HCT116 (cell line): ENCODE data around the gene MRPS2. TPM values are rescaled to one million over a fixed set of nuclear protein-coding genes. Genes with fewer than 3 reads are reported as not detected.

ENCODE experiments used
- ATAC-seq: fragments of 200-7000 bp; cut with Tn5 transposase; 2 replicates; pipeline ENCODE4 v1.9.1; 2020; ENCODE audit warnings: mild to moderate bottlenecking, moderate library complexity
- BruUV-seq: library from RNA; stranded (reverse); fragments of 400-500 nt; replicated peaks from 2 replicates; lab custom pipeline; 2021; lab: Mats Ljungman, UMichigan
- CTCF ChIA-PET: fragments of 300-600 bp; sonication (Branson Sonifier 250); formaldehyde crosslinking; loops from one replicate; lab custom pipeline; 2021; ENCODE audit warnings: antibody characterized with exemption; lab: Charles Lee
- POLR2A ChIA-PET: fragments of 300-600, 350-600 bp; sonication (Branson Sonifier 250); formaldehyde crosslinking; loops from one replicate; lab custom pipeline; 2021; ENCODE audit warnings: antibody characterized with exemption; lab: Charles Lee
- RAD21 ChIA-PET, 2 experiments: fragments of 300-600 bp; sonication (Branson Sonifier 250); formaldehyde crosslinking; loops; one replicate each; lab custom pipeline; 2023; ENCODE audit warnings: low total read pairs in 2 of 2; ENCODE audit not compliant: uncharacterized antibody in 2 of 2, unreplicated experiment in 2 of 2, low non-redundant PET in 1 of 2; lab: Charles Lee
- DNase-seq: peaks from one replicate; pipeline ENCODE4 v3.0.0-alpha.2; 2010; ENCODE audit warnings: low read depth, low spot score
- H2AFZ ChIP-seq: fragments of 200-600 bp; shearing (Covaris generic), sonication (generic); 2 replicates; pipeline ENCODE4 v1.6.1; 2017; ENCODE audit warnings: low read depth, mixed run types, mixed read lengths, antibody characterized with exemption, low read length; ENCODE audit not compliant: poor library complexity, severe bottlenecking
- H3K27ac ChIP-seq: 2 replicates; pipeline ENCODE4 v1.5.1; 2012; ENCODE audit warnings: low read depth, low read length
- H3K27me3 ChIP-seq: fragments of 200-600 bp; sonication (generic); 2 replicates; pipeline ENCODE4 v1.6.1; 2016; ENCODE audit warnings: mixed run types, low read length, mixed read lengths; ENCODE audit not compliant: insufficient read depth
- H3K36me3 ChIP-seq, 2 experiments: fragments of 200-500 bp in 1 of 2; fragments of 200-600 bp in 1 of 2; sonication (Bioruptor generic) in 1 of 2; sonication (generic) in 1 of 2; 2 replicates each; pipeline versions ENCODE4 v1.5.1 to v1.6.1; 2014 to 2016; ENCODE audit warnings: low read length in 2 of 2, inconsistent platforms in 1 of 2, mixed read lengths in 1 of 2, mixed run types in 1 of 2; ENCODE audit not compliant: insufficient read depth in 2 of 2, control insufficient read depth in 1 of 2
- H3K4me1 ChIP-seq, 2 experiments: fragments of 200-600 bp in 1 of 2; sonication (generic) in 1 of 2; 2 replicates each; pipeline versions ENCODE4 v1.5.1 to v1.6.1; 2012 to 2017; ENCODE audit warnings: low read length in 2 of 2, inconsistent platforms in 1 of 2, mild to moderate bottlenecking in 1 of 2, mixed read lengths in 1 of 2, mixed run types in 1 of 2, moderate library complexity in 1 of 2; ENCODE audit not compliant: insufficient read depth in 2 of 2, control insufficient read depth in 1 of 2
- H3K4me2 ChIP-seq: fragments of 200-600 bp; sonication (generic); 2 replicates; pipeline ENCODE4 v1.6.1; 2017; ENCODE audit warnings: mixed run types, low read length, mixed read lengths
- H3K4me3 ChIP-seq, 2 experiments: fragments of 200-600 bp in 1 of 2; sonication (generic) in 1 of 2; replicated peaks in 1 of 2; 2 replicates each; pipeline ENCODE4 v1.5.1; 2011 to 2016; ENCODE audit warnings: low read length in 2 of 2, control low read depth in 1 of 2, low read depth in 1 of 2, mild to moderate bottlenecking in 1 of 2, mixed read lengths in 1 of 2, mixed run types in 1 of 2
- H3K79me2 ChIP-seq: fragments of 200-600 bp; sonication (generic); 2 replicates; pipeline ENCODE4 v1.6.1; 2017; ENCODE audit warnings: mild to moderate bottlenecking, mixed run types, low read length, moderate library complexity, mixed read lengths; ENCODE audit not compliant: insufficient read depth
- H3K9ac ChIP-seq: fragments of 200-600 bp; sonication (generic); 2 replicates; pipeline ENCODE4 v1.6.1; 2016; ENCODE audit warnings: low read length, mixed read lengths
- H3K9me2 ChIP-seq: fragments of 200-600 bp; sonication (generic), shearing (Covaris generic); 2 replicates; pipeline ENCODE4 v1.6.1; 2017; ENCODE audit warnings: mixed run types, mild to moderate bottlenecking, moderate library complexity; ENCODE audit not compliant: insufficient read depth
- H3K9me3 ChIP-seq, 2 experiments: fragments of 200-500 bp in 1 of 2; fragments of 200-600 bp in 1 of 2; sonication (Bioruptor generic) in 1 of 2; sonication (generic) in 1 of 2; 2 replicates each; pipeline ENCODE4 v1.6.1; 2014 to 2017; ENCODE audit warnings: low read length in 2 of 2, mixed read lengths in 2 of 2, inconsistent platforms in 1 of 2, low read depth in 1 of 2, mild to moderate bottlenecking in 1 of 2, mixed run types in 1 of 2, moderate library complexity in 1 of 2; ENCODE audit not compliant: control insufficient read depth in 1 of 2, insufficient read depth in 1 of 2
- H4K20me1 ChIP-seq: fragments of 200-600 bp; sonication (generic), shearing (Covaris generic); 2 replicates; pipeline ENCODE4 v1.6.1; 2017; ENCODE audit warnings: mixed run types, mild to moderate bottlenecking, moderate library complexity; ENCODE audit not compliant: insufficient read depth
- ATF3 ChIP-seq: IDR thresholded peaks from 2 replicates; pipeline ENCODE4 v1.6.1; 2012
- CBX3 ChIP-seq: IDR thresholded peaks from 2 replicates; pipeline ENCODE4 v1.6.1; 2012; ENCODE audit warnings: low read depth
- CEBPB ChIP-seq: IDR thresholded peaks from 2 replicates; pipeline ENCODE4 v1.6.1; 2012; ENCODE audit warnings: low read depth
- CTCF ChIP-seq, 3 experiments: fragments of 200-600 bp in 1 of 3; sonication (generic) in 1 of 3; IDR thresholded peaks in 2 of 3; conservative IDR thresholded peaks in 1 of 3; 2 replicates each; pipeline ENCODE4 v1.5.1; 2012 to 2017; ENCODE audit warnings: low read depth in 2 of 3, low read length in 2 of 3, antibody characterized with exemption in 1 of 3, borderline replicate concordance in 1 of 3, control low read depth in 1 of 3, mild to moderate bottlenecking in 1 of 3, mixed read lengths in 1 of 3, mixed run types in 1 of 3, moderate library complexity in 1 of 3; ENCODE audit not compliant: insufficient read depth in 1 of 3
- EGR1 ChIP-seq: IDR thresholded peaks from 2 replicates; pipeline ENCODE4 v1.6.1; 2012; ENCODE audit warnings: low read depth
- ELF1 ChIP-seq: IDR thresholded peaks from 2 replicates; pipeline ENCODE4 v1.6.1; 2012; ENCODE audit warnings: low read depth, borderline replicate concordance
- EZH2 ChIP-seq: fragments of 200-600 bp; sonication (generic); IDR thresholded peaks from 2 replicates; pipeline ENCODE4 v1.6.1; 2017; ENCODE audit warnings: antibody characterized with exemption, mixed run types
- EZH2phosphoT487 ChIP-seq: fragments of 200-600 bp; IDR thresholded peaks from 2 replicates; pipeline ENCODE4 v1.6.1; 2018; ENCODE audit warnings: antibody characterized with exemption, borderline replicate concordance
- FOSL1 ChIP-seq: IDR thresholded peaks from 2 replicates; pipeline ENCODE4 v1.6.1; 2012; ENCODE audit warnings: low read depth
- JUND ChIP-seq: IDR thresholded peaks from 2 replicates; pipeline ENCODE4 v1.6.1; 2012
- MAX ChIP-seq: IDR thresholded peaks from 2 replicates; pipeline ENCODE4 v1.6.1; 2012
- POLR2A ChIP-seq: IDR thresholded peaks from 2 replicates; pipeline ENCODE4 v1.7.0; 2011; ENCODE audit warnings: borderline replicate concordance; ENCODE audit not compliant: insufficient read depth, insufficient read length; ENCODE audit errors: extremely low read depth
- POLR2AphosphoS5 ChIP-seq: IDR thresholded peaks from 2 replicates; pipeline ENCODE4 v1.6.1; 2011; ENCODE audit warnings: mild to moderate bottlenecking, low read depth, low read length, moderate library complexity
- RAD21 ChIP-seq: IDR thresholded peaks from 2 replicates; pipeline ENCODE4 v1.6.1; 2012; ENCODE audit warnings: low read depth, mild to moderate bottlenecking
- REST ChIP-seq: IDR thresholded peaks from 2 replicates; pipeline ENCODE4 v1.6.1; 2012; ENCODE audit warnings: low read depth
- SP1 ChIP-seq: IDR thresholded peaks from 2 replicates; pipeline ENCODE4 v1.6.1; 2012; ENCODE audit warnings: low read depth
- SRF ChIP-seq: IDR thresholded peaks from 2 replicates; pipeline ENCODE4 v1.6.1; 2012; ENCODE audit warnings: low read depth
- YY1 ChIP-seq: IDR thresholded peaks from 2 replicates; pipeline ENCODE4 v1.6.1; 2011; ENCODE audit warnings: low read length, low read depth, moderate library complexity, mild to moderate bottlenecking; ENCODE audit not compliant: insufficient replicate concordance; ENCODE audit errors: extremely low read depth
- ZNF274 ChIP-seq: fragments of 200-500 bp; sonication (Bioruptor generic); IDR thresholded peaks from 2 replicates; pipeline ENCODE4 v1.6.1; 2014; ENCODE audit warnings: mild to moderate bottlenecking, low read depth, low read length, inconsistent platforms
- intact Hi-C: fragments of 100-400 bp; cut with micrococcal nuclease; formaldehyde crosslinking; loops from 2 replicates; pipeline ENCODE4 v1.10.0; 2022
- total RNA-seq: library from RNA; stranded (reverse); gene quantifications from one replicate; pipeline ENCODE4 v1.2.1, GENCODE V29; 2021; ENCODE audit not compliant: unreplicated experiment

The MRPS2 gene
- total RNA-seq, 1 experiment from 2014 or later = 85.1 TPM

DNA sequence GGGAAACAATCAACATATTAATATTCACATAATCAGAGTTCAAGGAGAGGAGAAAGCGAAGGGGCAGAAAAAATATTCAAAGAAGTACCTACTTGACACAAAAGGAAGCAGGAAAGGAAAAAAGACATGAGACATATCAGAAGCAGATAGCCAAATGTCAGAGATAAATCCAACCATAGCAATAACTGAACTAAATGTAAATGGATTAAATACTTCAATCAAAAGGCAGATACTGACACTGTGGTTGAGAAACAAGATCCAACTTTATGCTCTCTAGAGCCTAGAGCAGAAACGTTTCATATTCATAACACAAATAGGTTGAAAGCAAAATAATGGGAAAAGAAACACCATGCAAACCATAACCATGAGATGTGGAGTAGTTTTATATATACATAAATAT, 9.0 kb downstream of the MRPS2 start:
- RAD21 ChIA-PET = no interaction called here
- H3K4me1 ChIP-seq = peaks cover 6 to 24% of the 10 kb centered on the region in 2 experiments; a peak in 3 of 4 replicates
- no peak overlapping the region for H3K4me3 ChIP-seq
- H2AFZ ChIP-seq = no peak overlapping the region
- TF ChIP-seq MAX (no peak), EZH2phosphoT487 (no peak), CBX3 (no peak), CEBPB (no peak), ATF3 (no peak), SP1 (no peak), SRF (no peak), YY1 (no peak), REST (no peak), ELF1 (no peak), CTCF (IDR thresholded peaks at IDR 0.05 in 2 of 3, conservative IDR thresholded peaks at IDR 0.05 in 1 of 3; ENCODE audit: borderline replicate concordance in 1 of 3, insufficient read depth in 1 of 3, low read depth in 2 of 3, low read length in 2 of 3) (no peak), POLR2A (no peak), EGR1 (no peak), RAD21 (no peak), POLR2AphosphoS5 (no peak), FOSL1 (no peak), JUND (no peak), EZH2 (no peak), ZNF274 (no peak)
- POLR2A ChIA-PET = no interaction called here
- H4K20me1 ChIP-seq = peaks cover 2% of the 10 kb centered on the region; the same call in 1 of the 2 replicates
- no peak overlapping the region for H3K9ac ChIP-seq
- no peaks in the 10 kb centered on the region for H3K9me2 ChIP-seq
- H3K9me3 ChIP-seq = no peaks in the 10 kb centered on the region; a peak in 1 of 4 replicates
- 0 out of 2 replicates have a peak, but pooled peaks cover under 1% of the 10 kb centered on the region for H3K79me2 ChIP-seq
- no peak overlapping the region for H3K4me2 ChIP-seq
- CTCF ChIA-PET = no interaction called here
- ATAC-seq (no peak), DNase-seq (no peak)
- no TSS peak for BruUV-seq
- H3K27ac ChIP-seq = no peak overlapping the region
- no peaks in the 10 kb centered on the region for H3K27me3 ChIP-seq
- intact Hi-C loops = no loop called here
- peaks cover 0 to 8% of the 10 kb centered on the region in 2 experiments; a peak in 1 of 4 replicates for H3K36me3 ChIP-seq
